ENCODE results near the gene WNK4.
A peak's percentile ranks its signal among the peaks of the same experiment; 100 is the strongest.

Gene WNK4

GRCh38 chr17:42819939-42820535, 39.6 kb downstream of the WNK4 start:
- H3K79me2 ChIP-seq (ENCODE audit: control insufficient read depth, insufficient read depth, low read length, unreplicated experiment): peaks cover 25% of the 10 kb centered on the region
- peaks cover 45% of the 10 kb centered on the region for H3K36me3 ChIP-seq (ENCODE audit: insufficient read depth, low read length)
- H3K4me1 ChIP-seq (ENCODE audit: control insufficient read depth, insufficient read depth, low read length, unreplicated experiment): peaks cover 18% of the 10 kb centered on the region
- H3K27me3 ChIP-seq (ENCODE audit: insufficient read depth, low read length): no peaks in the 10 kb centered on the region
- no peak overlapping the region for H2AFZ ChIP-seq (ENCODE audit: low read length, unreplicated experiment)
- H3K4me3 ChIP-seq (ENCODE audit: low read depth, low read length): no peak overlapping the region
- no peak overlapping the region for H3K27ac ChIP-seq (ENCODE audit: low read depth, low read length)

- no peaks in the 10 kb centered on the region for H3K27me3 ChIP-seq (ENCODE audit: insufficient read depth, low read length)
- peaks cover 39% of the 10 kb centered on the region for H3K36me3 ChIP-seq (ENCODE audit: insufficient read depth, low read length)
- H3K79me2 ChIP-seq (ENCODE audit: control insufficient read depth, insufficient read depth, low read length, unreplicated experiment): peaks cover 25% of the 10 kb centered on the region
- no peak overlapping the region for H3K27ac ChIP-seq (ENCODE audit: low read depth, low read length)
- H3K4me1 ChIP-seq (ENCODE audit: control insufficient read depth, insufficient read depth, low read length, unreplicated experiment): peaks cover 8% of the 10 kb centered on the region
- no peak overlapping the region for H2AFZ ChIP-seq (ENCODE audit: low read length, unreplicated experiment)
- H3K4me3 ChIP-seq (ENCODE audit: low read depth, low read length): no peak overlapping the region
Measured at GRCh38 chr17:42821176-42821575, 40.8 kb downstream of the WNK4 start.

GRCh38 chr17:42827472-42827871, 47.1 kb downstream of the WNK4 start:
- H3K4me3 ChIP-seq (ENCODE audit: low read depth, low read length): no peak overlapping the region
- no peaks in the 10 kb centered on the region for H3K36me3 ChIP-seq (ENCODE audit: insufficient read depth, low read length)
- no peak overlapping the region for H3K27ac ChIP-seq (ENCODE audit: low read depth, low read length)
- H3K4me1 ChIP-seq (ENCODE audit: control insufficient read depth, insufficient read depth, low read length, unreplicated experiment): peaks cover 4% of the 10 kb centered on the region
- no peaks in the 10 kb centered on the region for H3K27me3 ChIP-seq (ENCODE audit: insufficient read depth, low read length)
- H3K79me2 ChIP-seq (ENCODE audit: control insufficient read depth, insufficient read depth, low read length, unreplicated experiment): peaks cover 19% of the 10 kb centered on the region
- H2AFZ ChIP-seq (ENCODE audit: low read length, unreplicated experiment): no peak overlapping the region

DNA sequence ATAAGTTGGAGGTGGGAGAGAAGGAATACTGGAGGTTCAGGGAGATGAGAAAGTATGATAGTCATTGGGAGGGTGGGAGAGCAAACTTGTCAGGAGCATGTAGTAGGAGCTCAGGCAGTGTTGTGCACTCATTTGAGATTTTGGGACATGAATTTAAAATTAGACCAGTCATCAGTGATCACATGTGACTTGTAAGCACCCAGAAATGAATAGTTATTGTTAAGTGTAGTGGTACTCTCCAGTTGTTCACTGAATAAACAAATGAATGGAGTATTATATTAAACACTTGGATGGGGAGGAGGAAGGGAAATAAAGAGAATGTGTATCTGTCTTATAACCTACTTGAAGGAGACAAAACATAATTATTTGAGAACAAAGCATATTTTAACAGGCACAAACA, 50.6 kb downstream of the WNK4 start:
- peaks cover 5% of the 10 kb centered on the region for H3K36me3 ChIP-seq (ENCODE audit: insufficient read depth, low read length)
- no peaks in the 10 kb centered on the region for H3K27me3 ChIP-seq (ENCODE audit: insufficient read depth, low read length)
- H3K4me1 ChIP-seq (ENCODE audit: control insufficient read depth, insufficient read depth, low read length, unreplicated experiment): peaks cover 19% of the 10 kb centered on the region
- H2AFZ ChIP-seq (ENCODE audit: low read length, unreplicated experiment): no peak overlapping the region
- no peak overlapping the region for H3K27ac ChIP-seq (ENCODE audit: low read depth, low read length)
- H3K4me3 ChIP-seq (ENCODE audit: low read depth, low read length): no peak overlapping the region
- peaks cover 29% of the 10 kb centered on the region for H3K79me2 ChIP-seq (ENCODE audit: control insufficient read depth, insufficient read depth, low read length, unreplicated experiment)

GRCh38 chr17:42832213-42832933, 52.0 kb downstream of the WNK4 start:
- Histone ChIP-seq H3K79me2 (ENCODE audit: control insufficient read depth, insufficient read depth, low read length, unreplicated experiment) (peaks cover 30% of the 10 kb centered on the region), H3K4me3 (ENCODE audit: low read depth, low read length) (peak overlapping the region; percentile 94), H2AFZ (ENCODE audit: low read length, unreplicated experiment) (peak overlapping the region; percentile 73), H3K36me3 (ENCODE audit: insufficient read depth, low read length) (peaks cover 9% of the 10 kb centered on the region), H3K27me3 (ENCODE audit: insufficient read depth, low read length) (no peaks in the 10 kb centered on the region), H3K4me1 (ENCODE audit: control insufficient read depth, insufficient read depth, low read length, unreplicated experiment) (peaks cover 19% of the 10 kb centered on the region), H3K27ac (ENCODE audit: low read depth, low read length) (peak overlapping the region; percentile 74)

GRCh38 chr17:42832934-42833766, 52.7 kb downstream of the WNK4 start, which contains the start of gene PSME3:
Gene PSME3 (plus strand): TSS chr17:42833397. CDS start chr17:42833632, 235 bp downstream.
- Histone ChIP-seq H3K36me3 (ENCODE audit: insufficient read depth, low read length) (peaks cover 16% of the 10 kb centered on the region), H3K27ac (ENCODE audit: low read depth, low read length) (peak within 1 kb of the TSS; percentile 74), H3K79me2 (ENCODE audit: control insufficient read depth, insufficient read depth, low read length, unreplicated experiment) (peaks cover 37% of the 10 kb centered on the region), H2AFZ (ENCODE audit: low read length, unreplicated experiment) (peak within 1 kb of the TSS; percentile 73), H3K4me3 (ENCODE audit: low read depth, low read length) (peak within 1 kb of the TSS; percentile 94), H3K27me3 (ENCODE audit: insufficient read depth, low read length) (no peaks in the 10 kb centered on the region), H3K4me1 (ENCODE audit: control insufficient read depth, insufficient read depth, low read length, unreplicated experiment) (peaks cover 19% of the 10 kb centered on the region)

DNA sequence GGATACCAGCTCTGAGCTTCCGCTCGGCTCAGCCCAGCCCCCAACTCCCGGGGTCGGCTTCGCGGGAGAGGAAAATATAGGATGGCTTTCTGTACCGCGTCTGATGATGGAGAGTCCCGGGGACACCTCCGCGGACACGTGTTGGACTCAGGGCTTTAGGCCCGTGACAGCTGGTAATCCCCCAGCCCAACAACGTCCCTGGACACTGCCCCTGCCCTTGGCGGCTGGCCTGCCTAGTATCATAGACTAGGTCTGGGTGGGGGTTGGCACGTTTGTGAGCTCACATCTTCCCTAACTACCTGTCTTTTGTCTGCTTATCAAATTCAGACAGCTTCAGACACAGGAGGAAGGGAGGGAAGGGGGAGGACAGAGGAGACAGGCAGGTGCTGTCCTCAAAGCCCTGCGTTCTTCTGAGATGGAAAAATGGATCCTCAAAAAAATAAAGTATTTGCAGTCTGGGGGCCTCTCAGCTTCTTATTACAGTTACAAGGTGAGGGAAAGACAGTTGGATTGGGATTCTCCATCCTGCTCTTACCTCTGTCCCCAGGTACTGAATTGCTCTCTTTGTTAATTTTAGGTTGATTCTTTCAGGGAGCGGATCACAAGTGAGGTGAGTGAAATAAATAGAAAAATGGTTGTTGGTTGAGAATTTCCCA, 53.5 kb downstream of the WNK4 start:
- peak overlapping the region; percentile 63 for H2AFZ ChIP-seq (ENCODE audit: low read length, unreplicated experiment)
- no peaks in the 10 kb centered on the region for H3K27me3 ChIP-seq (ENCODE audit: insufficient read depth, low read length)
- H3K4me3 ChIP-seq (ENCODE audit: low read depth, low read length): peak overlapping the region; percentile 94
- H3K4me1 ChIP-seq (ENCODE audit: control insufficient read depth, insufficient read depth, low read length, unreplicated experiment): peaks cover 19% of the 10 kb centered on the region
- H3K27ac ChIP-seq (ENCODE audit: low read depth, low read length): peak overlapping the region; percentile 74
- H3K79me2 ChIP-seq (ENCODE audit: control insufficient read depth, insufficient read depth, low read length, unreplicated experiment): peaks cover 40% of the 10 kb centered on the region
- peaks cover 22% of the 10 kb centered on the region for H3K36me3 ChIP-seq (ENCODE audit: insufficient read depth, low read length)

DNA sequence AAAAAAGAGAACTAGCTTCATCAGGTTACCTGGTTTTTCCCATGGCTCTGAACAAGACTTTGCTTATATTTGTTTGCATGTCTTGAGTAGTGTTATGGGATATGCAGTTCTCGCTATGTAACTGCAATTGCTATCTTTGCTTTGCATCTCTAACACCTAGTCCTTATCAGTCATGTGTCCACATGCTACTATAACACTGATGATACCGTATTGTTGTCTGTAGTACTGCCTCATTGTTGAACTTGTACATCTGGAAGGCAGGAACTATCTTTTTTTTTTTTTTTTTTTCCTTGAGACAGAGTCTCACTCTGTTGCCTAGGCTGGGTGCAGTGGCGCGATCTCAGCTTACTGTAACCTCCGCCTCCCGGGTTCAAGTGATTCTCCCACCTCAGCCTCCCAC, 55.3 kb downstream of the WNK4 start:
- peaks cover 26% of the 10 kb centered on the region for H3K36me3 ChIP-seq (ENCODE audit: insufficient read depth, low read length)

GRCh38 chr17:42841975-42842685, 61.7 kb downstream of the WNK4 start:
- Histone ChIP-seq H3K27me3 (ENCODE audit: insufficient read depth, low read length) (no peaks in the 10 kb centered on the region), H3K4me3 (ENCODE audit: low read depth, low read length) (no peak overlapping the region), H3K4me1 (ENCODE audit: control insufficient read depth, insufficient read depth, low read length, unreplicated experiment) (peaks cover 29% of the 10 kb centered on the region), H3K79me2 (ENCODE audit: control insufficient read depth, insufficient read depth, low read length, unreplicated experiment) (peaks cover 15% of the 10 kb centered on the region), H2AFZ (ENCODE audit: low read length, unreplicated experiment) (no peak overlapping the region), H3K27ac (ENCODE audit: low read depth, low read length) (no peak overlapping the region), H3K36me3 (ENCODE audit: insufficient read depth, low read length) (peaks cover 35% of the 10 kb centered on the region; the same call in 1 of the 2 replicates)

More for the DNA sequence above, 55.3 kb downstream of the WNK4 start:
- Histone ChIP-seq H3K4me1 (ENCODE audit: control insufficient read depth, insufficient read depth, low read length, unreplicated experiment) (peaks cover 19% of the 10 kb centered on the region), H3K4me3 (ENCODE audit: low read depth, low read length) (no peak overlapping the region), H3K27me3 (ENCODE audit: insufficient read depth, low read length) (no peaks in the 10 kb centered on the region), H2AFZ (ENCODE audit: low read length, unreplicated experiment) (no peak overlapping the region), H3K79me2 (ENCODE audit: control insufficient read depth, insufficient read depth, low read length, unreplicated experiment) (peaks cover 44% of the 10 kb centered on the region), H3K27ac (ENCODE audit: low read depth, low read length) (no peak overlapping the region)
